MG63 (cell line): Measurements from ENCODE around the gene OR52B4. TPM values are rescaled to one million over a fixed set of nuclear protein-coding genes. Genes with fewer than 3 reads are reported as not detected.
"Not testable (repeated sequence)": the region's sequence is repeated elsewhere in the genome, so short reads cannot be mapped to it uniquely, and the experiment has no call there.

ENCODE experiments used
- DNase-seq: peaks from one replicate; pipeline ENCODE4 v3.0.0-alpha.2; 2020
- H3K27me3 ChIP-seq: fragments of 250-450 bp; sonication (Bioruptor Pico); 2 replicates; pipeline ENCODE4 v1.5.1; 2020; ENCODE audit warnings: mild to moderate bottlenecking, moderate library complexity
- H3K36me3 ChIP-seq: fragments of 250-450 bp; sonication (Bioruptor Pico); 2 replicates; pipeline ENCODE4 v1.5.1; 2020; ENCODE audit warnings: mild to moderate bottlenecking, moderate library complexity
- H3K4me3 ChIP-seq: fragments of 250-450 bp; sonication (Bioruptor Pico); 2 replicates; pipeline ENCODE4 v1.5.1; 2020; ENCODE audit warnings: mild to moderate bottlenecking, moderate library complexity
- H3K9me3 ChIP-seq: fragments of 250-450 bp; sonication (Bioruptor Pico); 2 replicates; pipeline ENCODE4 v1.5.1; 2020; ENCODE audit warnings: mild to moderate bottlenecking, moderate library complexity
- total RNA-seq: library from RNA; depleted of rRNA; stranded (reverse); fragments of >200 nt; shearing (Covaris generic); gene quantifications from 2 replicates; pipeline ENCODE4 v1.2.3, GENCODE V29; 2014; ENCODE audit warnings: low replicate concordance; rRNA removed

The OR52B4 gene
- total RNA-seq = not detected in 2 replicates

GRCh38 chr11:4368286-4368685, at the start of gene OR52B4:
TSS of gene OR52B4 (minus strand) at chr11:4368386. CDS start at chr11:4368295, 91 bp downstream.
- Histone ChIP-seq H3K27me3 (no peaks in the 10 kb centered on the region), H3K4me3 (no peak within 1 kb of the TSS), H3K9me3 (no peaks in the 10 kb centered on the region), H3K36me3 (no peaks in the 10 kb centered on the region)
- DNase-seq = no peak

- no peaks in the 10 kb centered on the region for H3K9me3 ChIP-seq
- no peaks in the 10 kb centered on the region for H3K36me3 ChIP-seq
- no peaks in the 10 kb centered on the region for H3K27me3 ChIP-seq
- H3K4me3 ChIP-seq = no peak overlapping the region
- DNase-seq = no peak
Observed at GRCh38 chr11:4416816-4417215, 48.6 kb upstream of the OR52B4 start.

- Histone ChIP-seq H3K4me3 (no peak overlapping the region), H3K27me3 (no peaks in the 10 kb centered on the region), H3K9me3 (no peaks in the 10 kb centered on the region), H3K36me3 (no peaks in the 10 kb centered on the region)
- no peak for DNase-seq
Observed at GRCh38 chr11:4416306-4416705, 48.1 kb upstream of the OR52B4 start.

- not testable (repeated sequence) for H3K36me3 ChIP-seq, H3K4me3 ChIP-seq, H3K27me3 ChIP-seq, DNase-seq, H3K9me3 ChIP-seq
Observed at GRCh38 chr11:4406206-4406605, 38.0 kb upstream of the OR52B4 start.

DNA sequence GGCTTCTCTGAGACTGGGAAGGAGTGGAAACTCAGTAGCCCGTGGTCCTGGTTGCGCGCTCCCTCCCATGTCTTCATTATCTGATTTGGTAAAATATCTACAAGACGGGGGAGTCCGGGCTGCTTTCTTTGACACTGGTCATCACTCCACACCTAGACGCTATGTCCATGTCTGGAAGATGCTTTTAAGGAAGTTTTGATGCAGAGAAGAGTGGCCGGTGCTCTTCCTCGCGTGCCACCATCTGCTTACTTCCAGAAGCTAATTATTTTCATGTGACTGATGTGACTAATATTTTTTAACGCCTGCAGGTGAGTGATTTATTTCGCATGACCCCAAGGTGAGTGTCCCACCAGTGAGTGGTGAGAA, 25.7 kb upstream of the OR52B4 start:
- DNase-seq = no peak
- Histone ChIP-seq H3K36me3 (no peaks in the 10 kb centered on the region), H3K9me3 (no peaks in the 10 kb centered on the region), H3K4me3 (peak overlapping the region; percentile 81), H3K27me3 (no peaks in the 10 kb centered on the region)

- no peaks in the 10 kb centered on the region for H3K36me3 ChIP-seq
- peak; percentile 76 for DNase-seq
- H3K27me3 ChIP-seq = no peaks in the 10 kb centered on the region
- H3K9me3 ChIP-seq = no peaks in the 10 kb centered on the region
- peak within 1 kb of the TSS; percentile 81 for H3K4me3 ChIP-seq
Observed at GRCh38 chr11:4393209-4393857, 25.1 kb upstream of the OR52B4 start, which contains the start of gene TRIM21. TSS of gene TRIM21 (minus strand) at chr11:4393702. CDS start at chr11:4390409, 3,293 bp downstream.

GRCh38 chr11:4388221-4388620, 20.0 kb upstream of the OR52B4 start:
- no peaks in the 10 kb centered on the region for H3K27me3 ChIP-seq
- H3K36me3 ChIP-seq = no peaks in the 10 kb centered on the region
- H3K9me3 ChIP-seq = no peaks in the 10 kb centered on the region
- DNase-seq = no peak
- H3K4me3 ChIP-seq = no peak overlapping the region

GRCh38 chr11:4385978-4386740, 18.0 kb upstream of the OR52B4 start:
- Histone ChIP-seq H3K4me3 (no peak overlapping the region), H3K9me3 (no peaks in the 10 kb centered on the region), H3K36me3 (no peaks in the 10 kb centered on the region), H3K27me3 (no peaks in the 10 kb centered on the region)
- DNase-seq = no peak

DNA sequence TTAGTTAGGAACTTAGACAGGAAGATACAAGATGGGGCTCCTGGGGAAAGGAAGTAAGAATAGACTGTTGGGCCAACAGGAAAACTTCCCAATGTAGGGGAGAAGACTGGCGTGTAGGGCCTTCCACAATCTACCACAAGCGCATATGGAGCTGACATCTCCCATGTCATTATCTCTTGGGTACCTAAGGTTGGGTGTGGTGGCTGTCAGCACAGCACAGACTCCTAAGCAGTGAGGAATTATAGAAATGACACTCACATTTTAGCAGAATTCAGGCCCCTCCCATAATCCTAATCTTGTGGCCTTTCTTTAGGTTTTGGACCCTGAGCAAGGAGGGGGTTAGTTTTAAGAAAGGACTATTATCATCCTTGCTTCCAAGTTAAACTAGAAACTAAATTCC, 13.7 kb upstream of the OR52B4 start:
- Histone ChIP-seq H3K27me3 (no peaks in the 10 kb centered on the region), H3K4me3 (no peak overlapping the region), H3K36me3 (no peaks in the 10 kb centered on the region), H3K9me3 (no peaks in the 10 kb centered on the region)
- DNase-seq = no peak

DNA sequence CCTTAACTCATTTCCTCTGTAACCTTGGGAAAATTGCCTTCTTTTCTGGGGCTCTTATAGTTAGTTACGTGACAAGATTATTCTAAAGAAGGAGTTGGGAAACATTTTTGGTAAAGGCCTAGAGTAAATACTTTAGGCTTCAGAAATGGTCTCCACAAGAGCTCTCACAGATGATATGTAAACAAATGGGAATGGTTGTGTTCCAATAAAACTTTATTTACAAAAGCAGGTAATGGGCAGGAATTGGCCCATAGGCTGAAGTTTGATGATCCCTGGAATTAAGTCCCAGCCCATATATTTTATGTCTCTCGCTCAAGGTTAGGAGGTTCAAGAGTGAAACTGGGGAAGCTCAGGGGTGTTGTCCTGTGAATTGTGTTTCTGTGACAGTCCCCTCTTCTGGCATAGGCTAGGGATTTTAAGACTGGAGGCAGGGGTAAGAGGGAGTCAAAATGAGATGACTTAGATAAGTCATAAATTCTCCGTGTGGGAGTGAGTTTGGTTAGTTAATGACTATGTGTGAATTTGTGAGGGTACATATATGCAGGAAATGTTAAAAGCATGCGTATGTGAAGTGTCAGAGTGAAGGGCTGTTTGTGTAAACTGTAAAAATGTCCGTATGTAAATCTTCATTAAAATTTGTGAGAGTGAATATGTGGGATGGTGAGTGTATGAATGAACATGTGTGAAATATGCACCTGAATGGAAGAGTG, 7.4 kb upstream of the OR52B4 start:
- Histone ChIP-seq H3K36me3 (no peaks in the 10 kb centered on the region), H3K9me3 (no peaks in the 10 kb centered on the region), H3K4me3 (no peak overlapping the region), H3K27me3 (no peaks in the 10 kb centered on the region)
- DNase-seq = no peak

DNA sequence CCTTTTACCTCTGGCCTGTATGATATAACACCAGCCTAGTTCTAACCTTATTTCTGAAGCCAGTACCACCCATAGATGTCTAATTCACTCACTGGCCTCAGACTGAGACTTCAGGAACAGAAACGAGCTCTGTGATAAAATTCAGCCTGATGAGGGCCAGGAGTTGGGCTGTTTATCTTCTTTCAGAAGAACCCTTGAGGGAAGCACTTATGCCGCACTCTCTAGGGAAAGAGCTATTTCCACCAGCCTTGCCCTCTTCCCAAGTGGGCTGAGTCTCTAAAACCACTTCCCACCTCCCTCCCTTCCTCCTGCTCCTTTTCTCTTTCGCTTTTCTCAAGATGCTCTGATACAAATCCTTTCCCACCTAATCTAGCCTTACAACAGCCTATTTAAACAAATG, 2.0 kb upstream of the OR52B4 start:
- H3K4me3 ChIP-seq = no peak overlapping the region
- H3K36me3 ChIP-seq = no peaks in the 10 kb centered on the region
- H3K27me3 ChIP-seq = no peaks in the 10 kb centered on the region
- DNase-seq = no peak
- H3K9me3 ChIP-seq = no peaks in the 10 kb centered on the region

- not testable (repeated sequence) for H3K9me3 ChIP-seq, DNase-seq, H3K36me3 ChIP-seq, H3K4me3 ChIP-seq, H3K27me3 ChIP-seq
Observed at GRCh38 chr11:4348142-4348541, 20.0 kb downstream of the OR52B4 start.

DNA sequence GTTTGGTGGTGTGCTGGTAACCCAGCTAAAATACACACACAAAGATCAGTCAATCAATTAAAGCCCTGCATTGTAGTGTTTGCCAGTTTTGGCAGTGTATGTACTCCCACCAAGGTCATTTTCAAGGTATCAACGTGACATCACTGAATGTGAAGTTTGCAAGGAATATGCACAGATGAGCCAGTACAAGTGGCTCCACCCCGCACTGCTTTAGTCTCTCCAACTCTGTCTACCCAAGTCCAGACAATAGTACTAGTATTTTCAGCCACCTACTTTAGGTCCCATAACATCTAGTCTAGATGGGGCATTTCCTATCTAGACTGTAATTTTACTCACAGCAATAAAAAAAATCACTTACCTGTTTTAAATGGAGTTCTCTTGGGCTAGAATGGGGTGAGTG, 22.8 kb downstream of the OR52B4 start:
- H3K4me3 ChIP-seq, H3K36me3 ChIP-seq, H3K27me3 ChIP-seq, H3K9me3 ChIP-seq, DNase-seq: not testable (repeated sequence)

DNA sequence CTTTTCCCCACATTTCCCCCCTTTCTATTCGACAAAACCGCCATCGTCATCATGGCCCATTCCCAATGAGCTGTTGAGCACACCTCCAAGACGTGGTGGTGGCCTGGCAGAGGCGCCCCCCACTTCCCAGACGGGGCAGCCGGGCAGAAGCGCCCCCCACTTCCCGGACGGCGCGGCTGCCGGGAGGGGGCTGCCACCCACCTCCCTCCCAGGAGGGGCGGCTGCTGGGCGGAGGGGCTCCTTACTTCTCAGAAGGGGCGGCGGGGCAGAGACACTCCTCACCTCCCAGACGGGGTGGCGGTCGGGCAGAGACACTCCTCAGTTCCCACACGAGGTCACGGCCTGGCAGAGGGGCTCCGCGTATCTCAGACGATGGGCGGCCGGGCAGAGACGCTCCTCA, 33.8 kb downstream of the OR52B4 start:
- H3K4me3 ChIP-seq, DNase-seq: not testable (repeated sequence)

More for the DNA sequence above, 33.8 kb downstream of the OR52B4 start:
- H3K9me3 ChIP-seq, H3K27me3 ChIP-seq, H3K36me3 ChIP-seq: not testable (repeated sequence)
